ENCODE results near the gene PTPRG. TPM values are rescaled to one million over a fixed set of nuclear protein-coding genes. Genes with fewer than 3 reads are reported as not detected.

PTPRG gene
- total RNA-seq, 2 experiments from 2014 or later, result 0.03 to 0.05 TPM

GRCh38 chr3:62010989-62011388 is 449.6 kb downstream of the PTPRG start:
- H3K4me3 Mint-ChIP-seq, result no peak overlapping the region
- no peak overlapping the region for H3K27ac Mint-ChIP-seq
- H3K4me1 Mint-ChIP-seq (ENCODE audit: low read depth), result no peaks in the 10 kb centered on the region
- ChIA-PET CTCF (no interaction called here), POLR2A (no interaction called here)
- no peak for TF ChIP-seq CTCF (IDR thresholded peaks at IDR 0.05)
- H3K36me3 ChIP-seq (ENCODE audit: insufficient read depth, low read length), result no peaks in the 10 kb centered on the region
- intact Hi-C loops (cut with DNase I, micrococcal nuclease), result no loop called here
- no peak overlapping the region for H3K27ac ChIP-seq (ENCODE audit: low read depth in 1 of 2, low read length in 2 of 2)
- DNase-seq, result no peak
- H3K36me3 Mint-ChIP-seq (ENCODE audit: low read depth), result no peaks in the 10 kb centered on the region
- H3K9me3 ChIP-seq (ENCODE audit: control insufficient read depth in 1 of 2, insufficient read depth in 1 of 2, low read length in 2 of 2), result no peaks in the 10 kb centered on the region
- no peaks in the 10 kb centered on the region for H3K4me1 ChIP-seq (ENCODE audit: insufficient read depth, low read length)
- no peak for ATAC-seq (ENCODE audit: poor library complexity)
- H3K4me3 ChIP-seq (ENCODE audit: low read length), result no peak overlapping the region
- no peaks in the 10 kb centered on the region for H3K27me3 Mint-ChIP-seq
- no peaks in the 10 kb centered on the region for H3K9me3 Mint-ChIP-seq
- H3K27me3 ChIP-seq (ENCODE audit: control insufficient read depth in 1 of 2, insufficient read depth in 2 of 2, low read length in 2 of 2), result no peaks in the 10 kb centered on the region

DNA sequence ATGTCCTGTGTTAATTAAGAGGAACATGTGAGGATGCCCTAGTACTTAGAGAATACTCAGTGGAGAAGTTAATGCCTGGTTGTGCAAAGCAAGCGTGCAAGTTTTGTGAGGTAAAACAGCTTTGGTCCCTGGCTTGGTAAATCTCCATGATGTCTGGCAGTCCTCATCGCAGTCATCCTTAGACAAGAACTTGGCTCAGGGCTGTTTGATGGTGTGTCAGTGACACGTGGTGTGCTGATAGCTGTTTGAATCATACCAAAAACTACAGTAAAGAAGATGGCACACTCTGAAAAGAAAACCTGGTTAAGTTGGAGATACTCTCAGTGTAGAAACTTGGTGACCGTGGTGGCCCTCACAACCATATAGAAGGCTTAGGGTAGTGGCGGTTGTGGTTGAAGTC is 450.3 kb downstream of the PTPRG start:
- H3K4me1 ChIP-seq (ENCODE audit: insufficient read depth, low read length), result no peaks in the 10 kb centered on the region
- Mint-ChIP-seq H3K9me3 (no peaks in the 10 kb centered on the region), H3K4me1 (ENCODE audit: low read depth) (no peaks in the 10 kb centered on the region)

DNA sequence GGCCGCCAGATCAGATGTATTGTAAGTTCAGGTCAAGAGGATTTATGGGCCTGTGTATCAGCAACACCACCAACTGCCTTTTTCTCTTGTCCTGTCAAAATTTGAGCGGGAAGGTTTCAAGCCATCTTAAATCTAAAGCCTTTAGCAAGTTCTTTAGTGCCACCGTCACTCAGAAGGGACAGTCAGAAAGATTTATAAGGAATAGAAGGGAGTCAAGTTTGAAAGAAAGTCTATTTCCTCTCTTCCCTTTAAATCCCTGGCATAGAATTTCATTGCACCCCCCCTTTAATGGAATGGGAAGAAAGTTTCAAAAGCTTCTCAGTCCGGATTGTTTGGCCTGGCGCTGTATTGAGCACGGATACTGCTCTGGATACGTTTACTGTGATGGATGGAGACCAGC is 452.6 kb downstream of the PTPRG start:
- Histone ChIP-seq H3K27ac (ENCODE audit: low read depth in 1 of 2, low read length in 2 of 2) (no peak overlapping the region), H3K27me3 (ENCODE audit: control insufficient read depth in 1 of 2, insufficient read depth in 2 of 2, low read length in 2 of 2) (no peaks in the 10 kb centered on the region), H3K4me3 (ENCODE audit: low read length) (no peak overlapping the region), H3K36me3 (ENCODE audit: insufficient read depth, low read length) (no peaks in the 10 kb centered on the region), H3K9me3 (ENCODE audit: control insufficient read depth in 1 of 2, insufficient read depth in 1 of 2, low read length in 2 of 2) (peaks cover 0 to 5% of the 10 kb centered on the region in 2 experiments), H3K4me1 (ENCODE audit: insufficient read depth, low read length) (no peaks in the 10 kb centered on the region)
- Mint-ChIP-seq H3K4me1 (ENCODE audit: low read depth) (no peaks in the 10 kb centered on the region), H3K27ac (no peak overlapping the region), H3K4me3 (no peak overlapping the region), H3K27me3 (peaks cover 4% of the 10 kb centered on the region), H3K36me3 (ENCODE audit: low read depth) (no peaks in the 10 kb centered on the region), H3K9me3 (peaks cover 3% of the 10 kb centered on the region)
- ATAC-seq (ENCODE audit: poor library complexity) (no peak), DNase-seq (no peak)
- intact Hi-C loops (cut with DNase I, micrococcal nuclease), result no loop called here
- ChIA-PET POLR2A (no interaction called here), CTCF (no interaction called here)
- TF ChIP-seq CTCF (IDR thresholded peaks at IDR 0.05), result no peak

More for the DNA sequence above, 450.3 kb downstream of the PTPRG start:
- H3K36me3 Mint-ChIP-seq (ENCODE audit: low read depth), result no peaks in the 10 kb centered on the region
- intact Hi-C loops (cut with DNase I, micrococcal nuclease), result no loop called here
- TF ChIP-seq CTCF (IDR thresholded peaks at IDR 0.05), result no peak
- Histone ChIP-seq H3K36me3 (ENCODE audit: insufficient read depth, low read length) (no peaks in the 10 kb centered on the region), H3K27ac (ENCODE audit: low read depth in 1 of 2, low read length in 2 of 2) (no peak overlapping the region), H3K9me3 (ENCODE audit: control insufficient read depth in 1 of 2, insufficient read depth in 1 of 2, low read length in 2 of 2) (no peaks in the 10 kb centered on the region), H3K27me3 (ENCODE audit: control insufficient read depth in 1 of 2, insufficient read depth in 2 of 2, low read length in 2 of 2) (no peaks in the 10 kb centered on the region), H3K4me3 (ENCODE audit: low read length) (no peak overlapping the region)
- ChIA-PET POLR2A (no interaction called here), CTCF (no interaction called here)
- no peaks in the 10 kb centered on the region for H3K27me3 Mint-ChIP-seq
- ATAC-seq (ENCODE audit: poor library complexity) (no peak), DNase-seq (no peak)
- no peak overlapping the region for H3K4me3 Mint-ChIP-seq
- no peak overlapping the region for H3K27ac Mint-ChIP-seq

Measured in CD4-positive, alpha-beta T cell (primary cell).